Mammary epithelial cell (primary cell): ENCODE data around the gene LMNB1.

Source experiments
- CTCF ChIP-seq, 2 donors: IDR thresholded peaks in 1 of 2; conservative IDR thresholded peaks in 1 of 2; 2 replicates each; pipeline ENCODE4 v1.5.1; 2011 to 2012; ENCODE audit warnings: inconsistent platforms in 2 of 2, low read length in 2 of 2, mild to moderate bottlenecking in 2 of 2, control low read depth in 1 of 2, low read depth in 1 of 2; ENCODE audit not compliant: insufficient read depth in 1 of 2; ENCODE audit errors: extremely low read depth in 1 of 2
- EZH2 ChIP-seq: IDR thresholded peaks from 2 replicates; pipeline ENCODE4 v1.6.1; 2012; ENCODE audit warnings: low read length, inconsistent platforms, borderline replicate concordance

- TF ChIP-seq CTCF (conservative IDR thresholded peaks at IDR 0.05 in 1 of 2, IDR thresholded peaks at IDR 0.05 in 1 of 2; ENCODE audit: extremely low read depth in 1 of 2, insufficient read depth in 1 of 2, low read depth in 1 of 2, low read length in 2 of 2) = no peak
- TF ChIP-seq EZH2 = no peak
Measured at GRCh38 chr5:126812199-126812570, 35.2 kb downstream of the LMNB1 start.
